Measurements from ENCODE around the gene D2HGDH.
"Not testable (repeated sequence)": the region's sequence is repeated elsewhere in the genome, so short reads cannot be mapped to it uniquely, and the experiment has no call there.

The D2HGDH gene

GRCh38 chr2:241741016-241741415, 6.6 kb downstream of the D2HGDH start:
- no peak overlapping the region for H3K27ac ChIP-seq
- no peak for DNase-seq (ENCODE audit: low read depth, low spot score)
- TF ChIP-seq POLR2AphosphoS5 (IDR thresholded peaks at IDR 0.05; ENCODE audit: borderline replicate concordance, low read depth, low read length): no peak
- no peak for TF ChIP-seq EZH2 (IDR thresholded peaks at IDR 0.05)
- no peak for TF ChIP-seq FOXP2 (optimal IDR thresholded peaks at IDR 0.05; ENCODE audit: control extremely low read depth, extremely low read length, insufficient read depth)
- H3K4me3 ChIP-seq: no peak overlapping the region
- H3K36me3 ChIP-seq (ENCODE audit: insufficient read depth, low read length): peaks cover 23% of the 10 kb centered on the region; the same call in 1 of the 2 replicates
- H3K9ac ChIP-seq (ENCODE audit: insufficient read length): no peak overlapping the region
- H3K9me3 ChIP-seq (ENCODE audit: low read depth, low read length): no peaks in the 10 kb centered on the region

- DNase-seq (ENCODE audit: low read depth, low spot score): no peak
- H3K36me3 ChIP-seq (ENCODE audit: insufficient read depth, low read length): peaks cover 27% of the 10 kb centered on the region; the same call in 1 of the 2 replicates
- TF ChIP-seq EZH2 (IDR thresholded peaks at IDR 0.05) (no peak), POLR2AphosphoS5 (IDR thresholded peaks at IDR 0.05; ENCODE audit: borderline replicate concordance, low read depth, low read length) (no peak), FOXP2 (optimal IDR thresholded peaks at IDR 0.05; ENCODE audit: control extremely low read depth, extremely low read length, insufficient read depth) (no peak)
- no peaks in the 10 kb centered on the region for H3K9me3 ChIP-seq (ENCODE audit: low read depth, low read length)
- H3K4me3 ChIP-seq: no peak overlapping the region
- H3K9ac ChIP-seq (ENCODE audit: insufficient read length): no peak overlapping the region
- H3K27ac ChIP-seq: no peak overlapping the region
These were observed 8.0 kb downstream of the D2HGDH start for GRCh38 chr2:241742320-241742939.

GRCh38 chr2:241743008-241743407, 8.6 kb downstream of the D2HGDH start:
- H3K9me3 ChIP-seq (ENCODE audit: low read depth, low read length); H3K27ac ChIP-seq; H3K4me3 ChIP-seq; DNase-seq (ENCODE audit: low read depth, low spot score); H3K9ac ChIP-seq (ENCODE audit: insufficient read length): not testable (repeated sequence)
- H3K36me3 ChIP-seq (ENCODE audit: insufficient read depth, low read length): peaks cover 27% of the 10 kb centered on the region; the same call in 1 of the 2 replicates

- no peak overlapping the region for H3K4me3 ChIP-seq
- no peak for DNase-seq (ENCODE audit: low read depth, low spot score)
- TF ChIP-seq EZH2 (IDR thresholded peaks at IDR 0.05) (no peak), FOXP2 (optimal IDR thresholded peaks at IDR 0.05; ENCODE audit: control extremely low read depth, extremely low read length, insufficient read depth) (no peak), POLR2AphosphoS5 (IDR thresholded peaks at IDR 0.05; ENCODE audit: borderline replicate concordance, low read depth, low read length) (no peak)
- no peak overlapping the region for H3K9ac ChIP-seq (ENCODE audit: insufficient read length)
- no peaks in the 10 kb centered on the region for H3K9me3 ChIP-seq (ENCODE audit: low read depth, low read length)
- H3K36me3 ChIP-seq (ENCODE audit: insufficient read depth, low read length): peaks cover 27% of the 10 kb centered on the region; the same call in 1 of the 2 replicates
- no peak overlapping the region for H3K27ac ChIP-seq
These were observed 9.2 kb downstream of the D2HGDH start for GRCh38 chr2:241743620-241744019.

GRCh38 chr2:241744028-241744754, 9.8 kb downstream of the D2HGDH start:
- H3K9ac ChIP-seq (ENCODE audit: insufficient read length): no peak overlapping the region
- H3K9me3 ChIP-seq (ENCODE audit: low read depth, low read length): no peaks in the 10 kb centered on the region
- H3K4me3 ChIP-seq: no peak overlapping the region
- H3K27ac ChIP-seq: no peak overlapping the region
- no peak for DNase-seq (ENCODE audit: low read depth, low spot score)
- TF ChIP-seq FOXP2 (optimal IDR thresholded peaks at IDR 0.05; ENCODE audit: control extremely low read depth, extremely low read length, insufficient read depth) (no peak), POLR2AphosphoS5 (IDR thresholded peaks at IDR 0.05; ENCODE audit: borderline replicate concordance, low read depth, low read length) (no peak)
- H3K36me3 ChIP-seq (ENCODE audit: insufficient read depth, low read length): peaks cover 30% of the 10 kb centered on the region; the same call in 1 of the 2 replicates

- no peak for DNase-seq (ENCODE audit: low read depth, low spot score)
- TF ChIP-seq POLR2AphosphoS5 (IDR thresholded peaks at IDR 0.05; ENCODE audit: borderline replicate concordance, low read depth, low read length): no peak
- no peak for TF ChIP-seq FOXP2 (optimal IDR thresholded peaks at IDR 0.05; ENCODE audit: control extremely low read depth, extremely low read length, insufficient read depth)
- TF ChIP-seq EZH2 (IDR thresholded peaks at IDR 0.05): no peak
- Histone ChIP-seq H3K9me3 (ENCODE audit: low read depth, low read length) (no peaks in the 10 kb centered on the region), H3K4me3 (no peak overlapping the region), H3K36me3 (ENCODE audit: insufficient read depth, low read length) (peaks cover 31% of the 10 kb centered on the region; the same call in 1 of the 2 replicates), H3K9ac (ENCODE audit: insufficient read length) (no peak overlapping the region), H3K27ac (no peak overlapping the region)
These were observed 10.8 kb downstream of the D2HGDH start for GRCh38 chr2:241745276-241745675.

- DNase-seq (ENCODE audit: low read depth, low spot score): no peak
- no peak overlapping the region for H3K27ac ChIP-seq
- no peak overlapping the region for H3K4me3 ChIP-seq
- no peak for TF ChIP-seq FOXP2 (optimal IDR thresholded peaks at IDR 0.05; ENCODE audit: control extremely low read depth, extremely low read length, insufficient read depth)
- TF ChIP-seq EZH2 (IDR thresholded peaks at IDR 0.05): no peak
- TF ChIP-seq POLR2AphosphoS5 (IDR thresholded peaks at IDR 0.05; ENCODE audit: borderline replicate concordance, low read depth, low read length): no peak
- no peaks in the 10 kb centered on the region for H3K9me3 ChIP-seq (ENCODE audit: low read depth, low read length)
- no peak overlapping the region for H3K9ac ChIP-seq (ENCODE audit: insufficient read length)
- H3K36me3 ChIP-seq (ENCODE audit: insufficient read depth, low read length): peaks cover 32% of the 10 kb centered on the region; the same call in 1 of the 2 replicates
These were observed 11.7 kb downstream of the D2HGDH start for GRCh38 chr2:241746084-241746483.

- Histone ChIP-seq H3K4me3 (no peak overlapping the region), H3K27ac (no peak overlapping the region), H3K9ac (ENCODE audit: insufficient read length) (no peak overlapping the region), H3K9me3 (ENCODE audit: low read depth, low read length) (no peaks in the 10 kb centered on the region), H3K36me3 (ENCODE audit: insufficient read depth, low read length) (peaks cover 33% of the 10 kb centered on the region; the same call in 1 of the 2 replicates)
- DNase-seq (ENCODE audit: low read depth, low spot score): no peak
- no peak for TF ChIP-seq POLR2AphosphoS5 (IDR thresholded peaks at IDR 0.05; ENCODE audit: borderline replicate concordance, low read depth, low read length)
- no peak for TF ChIP-seq EZH2 (IDR thresholded peaks at IDR 0.05)
- TF ChIP-seq FOXP2 (optimal IDR thresholded peaks at IDR 0.05; ENCODE audit: control extremely low read depth, extremely low read length, insufficient read depth): no peak
These were observed 14.2 kb downstream of the D2HGDH start for GRCh38 chr2:241748468-241749256.
